HEK293 (cell line): ENCODE measurements around the gene PRR11.

Experiments used
- CTCF ChIA-PET: fragments of 350-600 bp; formaldehyde crosslinking; extraction: SDS; loops from one replicate; lab custom pipeline; 2021; ENCODE audit warnings: antibody characterized with exemption; lab: Yijun Ruan, JAX
- POLR2A ChIA-PET: fragments of 300-600 bp; formaldehyde crosslinking; extraction: SDS; loops from one replicate; lab custom pipeline; 2020; ENCODE audit warnings: antibody characterized with exemption, inconsistent platforms; lab: Yijun Ruan, JAX
- H3K27ac ChIP-seq: fragments of 200-500 bp; sonication (Bioruptor generic); 2 replicates; pipeline ENCODE4 v1.5.1; 2014; ENCODE audit warnings: low read depth, low read length, control low read depth, inconsistent platforms; ENCODE audit errors: extremely low read depth
- H3K36me3 ChIP-seq, 2 experiments: fragments of 200-500 bp in 1 of 2; sonication (Bioruptor generic) in 1 of 2; 1 replicate in 1 of 2; 2 replicates in 1 of 2; pipeline ENCODE4 v1.5.1; 2014 to 2017; ENCODE audit warnings: inconsistent platforms in 2 of 2, low read length in 2 of 2; ENCODE audit not compliant: control insufficient read depth in 2 of 2, insufficient read depth in 1 of 2
- H3K4me1 ChIP-seq: fragments of 200-500 bp; sonication (Bioruptor generic); 2 replicates; pipeline ENCODE4 v1.5.1; 2014; ENCODE audit warnings: mild to moderate bottlenecking, low read length, inconsistent platforms; ENCODE audit not compliant: control insufficient read depth, insufficient read depth
- H3K4me3 ChIP-seq: 2 replicates; pipeline ENCODE4 v1.5.1; 2011; ENCODE audit warnings: low read depth, mild to moderate bottlenecking, control low read depth, low read length, moderate library complexity
- H3K9me3 ChIP-seq: fragments of 200-500 bp; sonication (Bioruptor generic); 2 replicates; pipeline ENCODE4 v1.5.1; 2014; ENCODE audit warnings: low read depth, low read length, inconsistent platforms; ENCODE audit not compliant: control insufficient read depth, insufficient read depth
- EGR2 ChIP-seq: fragments of 450-650 bp; formaldehyde crosslinking; IDR thresholded peaks from 2 replicates; pipeline ENCODE4 v1.5.1; 2016; ENCODE audit warnings: low read depth, missing biosample characterization, missing genetic modification characterization
- IKZF3 ChIP-seq: fragments of 450-650 bp; IDR thresholded peaks from 2 replicates; pipeline ENCODE4 v1.5.0; 2018; ENCODE audit warnings: missing biosample characterization, mild to moderate bottlenecking, missing genetic modification characterization, moderate library complexity
- PATZ1 ChIP-seq: fragments of 450-650 bp; formaldehyde crosslinking; IDR thresholded peaks from 2 replicates; pipeline ENCODE4 v1.5.1; 2016; ENCODE audit warnings: missing biosample characterization, missing genetic modification characterization
- PBX3 ChIP-seq: sonication (generic); formaldehyde crosslinking; IDR thresholded peaks from 2 replicates; pipeline ENCODE4 v1.8.1; 2022; ENCODE audit warnings: mild to moderate bottlenecking, moderate library complexity, missing genetic modification reagents
- PRDM1 ChIP-seq: fragments of 450-650 bp; formaldehyde crosslinking; IDR thresholded peaks from 2 replicates; pipeline ENCODE4; 2016; ENCODE audit warnings: missing biosample characterization, missing genetic modification characterization
- PRDM4 ChIP-seq: fragments of 450-650 bp; formaldehyde crosslinking; IDR thresholded peaks from 2 replicates; pipeline ENCODE4 v1.5.1; 2017; ENCODE audit warnings: missing biosample characterization, missing genetic modification characterization
- SCRT2 ChIP-seq: fragments of 450-650 bp; formaldehyde crosslinking; IDR thresholded peaks from 2 replicates; pipeline ENCODE4 v1.5.1; 2016; ENCODE audit warnings: missing biosample characterization, missing genetic modification characterization
- SP2 ChIP-seq: fragments of 450-650 bp; formaldehyde crosslinking; IDR thresholded peaks from 2 replicates; pipeline ENCODE4 v1.5.1; 2016; ENCODE audit warnings: missing biosample characterization, missing genetic modification characterization
- SP3 ChIP-seq: fragments of 450-650 bp; formaldehyde crosslinking; IDR thresholded peaks from 2 replicates; pipeline ENCODE4 v1.5.1; 2016; ENCODE audit warnings: missing biosample characterization, missing genetic modification characterization
- ZBTB11 ChIP-seq: fragments of 450-650 bp; formaldehyde crosslinking; conservative IDR thresholded peaks from 2 replicates; pipeline ENCODE4 v1.5.1; 2016; ENCODE audit warnings: low read depth, missing biosample characterization, missing genetic modification characterization
- ZBTB6 ChIP-seq: fragments of 450-650 bp; formaldehyde crosslinking; IDR thresholded peaks from 2 replicates; pipeline ENCODE4 v1.5.1; 2017; ENCODE audit warnings: missing biosample characterization, missing genetic modification characterization
- ZNF19 ChIP-seq: fragments of 450-650 bp; formaldehyde crosslinking; IDR thresholded peaks from 2 replicates; pipeline ENCODE4; 2016; ENCODE audit warnings: missing biosample characterization, missing genetic modification characterization, low read depth
- ZNF2 ChIP-seq: fragments of 450-650 bp; formaldehyde crosslinking; IDR thresholded peaks from 2 replicates; pipeline ENCODE4 v1.5.1; 2016; ENCODE audit warnings: missing biosample characterization, missing genetic modification characterization
- ZNF202 ChIP-seq: fragments of 450-650 bp; formaldehyde crosslinking; IDR thresholded peaks from 2 replicates; pipeline ENCODE4 v1.5.1; 2016; ENCODE audit warnings: missing biosample characterization, missing genetic modification characterization, borderline replicate concordance
- ZNF341 ChIP-seq: fragments of 450-650 bp; formaldehyde crosslinking; IDR thresholded peaks from 2 replicates; pipeline ENCODE4; 2016; ENCODE audit warnings: low read depth, missing biosample characterization, missing genetic modification characterization
- ZNF366 ChIP-seq: fragments of 450-650 bp; formaldehyde crosslinking; conservative IDR thresholded peaks from 2 replicates; pipeline ENCODE4 v1.5.1; 2016; ENCODE audit warnings: missing biosample characterization, missing genetic modification characterization
- ZNF433 ChIP-seq: fragments of 450-650 bp; formaldehyde crosslinking; IDR thresholded peaks from 2 replicates; pipeline ENCODE4 v1.5.1; 2016; ENCODE audit warnings: missing biosample characterization, missing genetic modification characterization, low read depth
- ZNF76 ChIP-seq: fragments of 450-650 bp; formaldehyde crosslinking; IDR thresholded peaks from 2 replicates; pipeline ENCODE4; 2016; ENCODE audit warnings: low read depth, missing biosample characterization, missing genetic modification characterization, borderline replicate concordance
- ZNF792 ChIP-seq: fragments of 450-650 bp; formaldehyde crosslinking; IDR thresholded peaks from 2 replicates; pipeline ENCODE4 v1.5.1; 2016; ENCODE audit warnings: missing biosample characterization, missing genetic modification characterization
- ZXDB ChIP-seq: fragments of 450-650 bp; formaldehyde crosslinking; IDR thresholded peaks from 2 replicates; pipeline ENCODE4 v1.5.1; 2016; ENCODE audit warnings: missing biosample characterization, missing genetic modification characterization

The PRR11 gene

GRCh38 chr17:59155439-59156177, at the start of gene PRR11 (continued):
- TF ChIP-seq ZNF366 (tag by site-specific recombination) (peak; percentile 99), PBX3 (peak; percentile 43; the same call in 1 of the 2 replicates), EGR2 (peak; percentile 70), SP2 (tag by site-specific recombination) (peak; percentile 87), IKZF3 (peak; percentile 73; the same call in 1 of the 2 replicates), SCRT2 (tag by site-specific recombination) (peak; percentile 73), ZNF19 (tag by site-specific recombination) (no peak), ZNF341 (peak; percentile 67), ZNF2 (0 out of 2 replicates have a peak, but pooled peaks have one; percentile 33), ZBTB6 (tag by site-specific recombination) (0 out of 2 replicates have a peak, but pooled peaks have one; percentile 12), SP3 (tag by site-specific recombination) (peak; percentile 78), PRDM1 (tag by site-specific recombination) (peak; percentile 83), ZNF76 (tag by site-specific recombination) (no peak)
- TF ChIP-seq, all 188 proteins: peak for 23

- H3K36me3 ChIP-seq, result peaks cover 23 to 31% of the 10 kb centered on the region in 2 experiments
- no peaks in the 10 kb centered on the region for H3K9me3 ChIP-seq
- ChIA-PET CTCF (interaction anchor here (0.7 to 1.3 kb wide), 4 partner anchors 10 to 587 kb away, joined by 3 to 6 read pairs (median 5); no protein-coding TSS in a partner anchor), POLR2A (interaction anchor here (0.5 to 4.6 kb wide), 13 partner anchors 13 to 689 kb away, joined by 3 to 68 read pairs (median 4); partner anchors contain the start of genes PRR11 and SKA2)
- peak overlapping the region; percentile 83 for H3K4me3 ChIP-seq
- no peaks in the 10 kb centered on the region for H3K4me1 ChIP-seq
- H3K27ac ChIP-seq, result peak overlapping the region; percentile 89
- TF ChIP-seq ZNF341 (no peak), ZNF433 (no peak), ZBTB11 (tag by site-specific recombination) (peak; percentile 75), ZNF792 (tag by site-specific recombination) (no peak), PATZ1 (tag by site-specific recombination) (peak; percentile 58; the same call in 1 of the 2 replicates), ZXDB (0 out of 2 replicates have a peak, but pooled peaks have one; percentile 21), ZNF366 (tag by site-specific recombination) (0 out of 2 replicates have a peak, but pooled peaks have one; percentile 10), EGR2 (0 out of 2 replicates have a peak, but pooled peaks have one; percentile 53), PRDM4 (tag by site-specific recombination) (peak; percentile 39), ZNF202 (tag by site-specific recombination) (no peak)
Measured at GRCh38 chr17:59105852-59106462, 49.6 kb upstream of the PRR11 start.
